ENCODE measurements around the gene DAB1.

DAB1 gene

DNA sequence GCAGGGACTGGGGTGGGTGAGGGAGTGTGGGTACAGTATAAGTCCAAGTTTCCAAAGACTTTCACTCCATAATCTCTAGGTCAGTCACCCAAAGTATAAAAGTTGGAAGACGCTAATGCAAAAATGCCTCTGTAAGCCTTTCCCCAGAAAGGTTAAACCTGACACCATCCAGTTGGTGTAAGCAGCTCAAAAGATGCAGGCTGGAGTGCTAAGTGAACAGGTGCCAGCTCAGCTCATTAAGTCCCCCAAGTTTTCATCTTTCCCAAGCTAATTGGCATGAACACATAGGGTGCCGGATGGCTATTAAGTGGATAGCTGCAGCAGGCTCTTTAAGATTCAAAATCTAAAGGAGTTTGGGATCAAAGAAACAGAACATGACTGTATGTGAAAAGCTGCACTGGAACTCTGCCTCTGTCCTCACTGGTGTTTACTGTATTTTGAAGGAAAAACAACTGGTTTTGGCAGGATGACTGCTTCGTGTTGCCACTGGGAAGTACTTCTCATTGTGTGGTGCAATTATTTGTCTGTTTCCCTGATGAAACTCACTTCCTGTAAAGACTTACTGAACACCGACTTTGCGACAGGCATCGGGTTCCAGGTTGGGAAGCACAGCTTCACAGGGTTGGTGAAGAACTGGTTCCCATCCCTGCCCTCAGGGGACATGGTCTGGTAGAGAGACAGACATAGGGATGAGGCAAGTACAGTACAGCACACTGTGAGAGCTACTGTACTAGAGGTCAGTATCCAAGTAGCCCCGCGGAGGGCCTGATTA lies 152.7 kb downstream of the DAB1 start:
- H3K4me3 ChIP-seq (ENCODE audit: low read length): no peak overlapping the region
- no peaks in the 10 kb centered on the region for H4K20me1 ChIP-seq (ENCODE audit: control insufficient read depth, insufficient read depth, low read depth, low read length)
- no peak for TF ChIP-seq EZH2phosphoT487 (IDR thresholded peaks at IDR 0.05; ENCODE audit: borderline replicate concordance, low read length)
- TF ChIP-seq, protein P1, sequence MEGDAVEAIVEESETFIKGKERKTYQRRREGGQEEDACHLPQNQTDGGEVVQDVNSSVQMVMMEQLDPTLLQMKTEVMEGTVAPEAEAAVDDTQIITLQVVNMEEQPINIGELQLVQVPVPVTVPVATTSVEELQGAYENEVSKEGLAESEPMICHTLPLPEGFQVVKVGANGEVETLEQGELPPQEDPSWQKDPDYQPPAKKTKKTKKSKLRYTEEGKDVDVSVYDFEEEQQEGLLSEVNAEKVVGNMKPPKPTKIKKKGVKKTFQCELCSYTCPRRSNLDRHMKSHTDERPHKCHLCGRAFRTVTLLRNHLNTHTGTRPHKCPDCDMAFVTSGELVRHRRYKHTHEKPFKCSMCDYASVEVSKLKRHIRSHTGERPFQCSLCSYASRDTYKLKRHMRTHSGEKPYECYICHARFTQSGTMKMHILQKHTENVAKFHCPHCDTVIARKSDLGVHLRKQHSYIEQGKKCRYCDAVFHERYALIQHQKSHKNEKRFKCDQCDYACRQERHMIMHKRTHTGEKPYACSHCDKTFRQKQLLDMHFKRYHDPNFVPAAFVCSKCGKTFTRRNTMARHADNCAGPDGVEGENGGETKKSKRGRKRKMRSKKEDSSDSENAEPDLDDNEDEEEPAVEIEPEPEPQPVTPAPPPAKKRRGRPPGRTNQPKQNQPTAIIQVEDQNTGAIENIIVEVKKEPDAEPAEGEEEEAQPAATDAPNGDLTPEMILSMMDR (IDR thresholded peaks at IDR 0.05; ENCODE audit: low read depth, low read length, poor library complexity, severe bottlenecking): no peak
- H3K9me3 ChIP-seq (ENCODE audit: control insufficient read depth, insufficient read depth, low read length): no peaks in the 10 kb centered on the region
- no peak overlapping the region for H3K27ac ChIP-seq (ENCODE audit: low read depth, low read length)
- H3K79me2 ChIP-seq (ENCODE audit: control insufficient read depth, low read length): no peaks in the 10 kb centered on the region
- H3K9me2 ChIP-seq (replicated peaks; ENCODE audit: control insufficient read depth, low read length): no peaks in the 10 kb centered on the region
- no peaks in the 10 kb centered on the region for H3K27me3 ChIP-seq (ENCODE audit: control insufficient read depth, low read length)
- no peaks in the 10 kb centered on the region for H3K36me3 ChIP-seq (ENCODE audit: control insufficient read depth, low read length)
- H3K4me1 ChIP-seq (ENCODE audit: control insufficient read depth, low read length): no peaks in the 10 kb centered on the region
- no peaks in the 10 kb centered on the region for H3F3A ChIP-seq (ENCODE audit: control insufficient read depth, insufficient read depth)
- no peak overlapping the region for H3K4me2 ChIP-seq (ENCODE audit: low read length)

DNA sequence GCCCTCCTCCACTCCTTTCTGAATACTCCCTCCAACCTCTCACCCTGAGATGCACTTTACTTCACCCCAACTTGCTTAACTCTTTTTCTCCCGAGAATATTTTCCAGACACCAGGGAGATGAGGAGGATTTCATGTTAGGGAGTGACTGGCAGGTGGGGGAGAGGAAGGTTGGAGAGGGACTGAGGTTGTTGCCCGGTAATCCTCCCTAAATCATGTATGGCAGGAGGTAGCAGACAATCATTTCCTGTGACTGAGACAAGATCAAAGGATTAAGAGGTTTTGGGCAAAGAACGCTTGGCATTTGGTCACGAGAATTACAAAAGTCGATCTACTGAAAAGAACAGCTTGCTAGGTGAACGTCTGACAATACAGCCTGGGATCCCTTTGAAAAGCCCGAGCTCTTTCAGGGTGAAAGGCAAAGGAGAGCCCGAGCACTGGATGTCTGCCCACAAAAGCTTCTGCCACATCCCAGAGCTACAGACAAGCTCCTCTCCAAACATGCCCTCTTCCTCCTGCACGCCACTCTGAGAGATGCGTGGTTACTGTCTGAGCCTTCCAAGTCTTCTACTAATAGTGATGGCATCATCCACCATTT lies 154.1 kb downstream of the DAB1 start:
- Histone ChIP-seq H3K4me3 (ENCODE audit: low read length) (no peak overlapping the region), H3K9me2 (replicated peaks; ENCODE audit: control insufficient read depth, low read length) (no peaks in the 10 kb centered on the region), H3K36me3 (ENCODE audit: control insufficient read depth, low read length) (no peaks in the 10 kb centered on the region), H4K20me1 (ENCODE audit: control insufficient read depth, insufficient read depth, low read depth, low read length) (no peaks in the 10 kb centered on the region), H3K27me3 (ENCODE audit: control insufficient read depth, low read length) (no peaks in the 10 kb centered on the region), H3K79me2 (ENCODE audit: control insufficient read depth, low read length) (no peaks in the 10 kb centered on the region), H3K27ac (ENCODE audit: low read depth, low read length) (no peak overlapping the region), H3K4me2 (ENCODE audit: low read length) (no peak overlapping the region), H3F3A (ENCODE audit: control insufficient read depth, insufficient read depth) (no peaks in the 10 kb centered on the region), H3K4me1 (ENCODE audit: control insufficient read depth, low read length) (no peaks in the 10 kb centered on the region), H3K9me3 (ENCODE audit: control insufficient read depth, insufficient read depth, low read length) (no peaks in the 10 kb centered on the region)
- no peak for TF ChIP-seq EZH2phosphoT487 (IDR thresholded peaks at IDR 0.05; ENCODE audit: borderline replicate concordance, low read length)
- TF ChIP-seq, protein P1 (IDR thresholded peaks at IDR 0.05; ENCODE audit: low read depth, low read length, poor library complexity, severe bottlenecking): no peak

DNA sequence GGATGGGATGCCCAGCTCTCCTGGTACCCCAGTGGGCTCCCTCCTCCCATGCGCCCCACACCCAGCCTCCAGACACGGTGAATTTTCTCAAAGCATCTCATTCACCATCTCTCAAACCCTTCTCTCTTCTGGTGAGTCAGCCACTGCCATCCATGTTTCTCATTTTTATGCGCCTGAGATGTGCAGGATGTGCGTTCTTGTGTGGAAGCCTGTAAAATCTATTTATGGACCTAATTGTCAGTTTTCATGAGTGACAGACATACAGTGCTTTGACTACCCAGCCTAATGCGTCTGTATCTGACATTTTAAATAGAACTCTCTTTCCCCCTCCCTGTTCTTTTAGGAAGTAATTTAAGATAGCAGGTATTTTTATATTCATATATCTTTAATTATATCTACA lies 158.8 kb downstream of the DAB1 start:
- H4K20me1 ChIP-seq (ENCODE audit: control insufficient read depth, insufficient read depth, low read depth, low read length): no peaks in the 10 kb centered on the region
- H3K4me1 ChIP-seq (ENCODE audit: control insufficient read depth, low read length): no peaks in the 10 kb centered on the region
- H3K9me2 ChIP-seq (replicated peaks; ENCODE audit: control insufficient read depth, low read length): no peaks in the 10 kb centered on the region
- no peaks in the 10 kb centered on the region for H3K79me2 ChIP-seq (ENCODE audit: control insufficient read depth, low read length)
- no peak overlapping the region for H3K4me2 ChIP-seq (ENCODE audit: low read length)
- H3K9me3 ChIP-seq (ENCODE audit: control insufficient read depth, insufficient read depth, low read length): no peaks in the 10 kb centered on the region
- no peak overlapping the region for H3K27ac ChIP-seq (ENCODE audit: low read depth, low read length)
- H3K36me3 ChIP-seq (ENCODE audit: control insufficient read depth, low read length): no peaks in the 10 kb centered on the region
- TF ChIP-seq EZH2phosphoT487 (IDR thresholded peaks at IDR 0.05; ENCODE audit: borderline replicate concordance, low read length): no peak
- TF ChIP-seq, protein P1 (IDR thresholded peaks at IDR 0.05; ENCODE audit: low read depth, low read length, poor library complexity, severe bottlenecking): no peak
- no peaks in the 10 kb centered on the region for H3F3A ChIP-seq (ENCODE audit: control insufficient read depth, insufficient read depth)
- no peaks in the 10 kb centered on the region for H3K27me3 ChIP-seq (ENCODE audit: control insufficient read depth, low read length)
- H3K4me3 ChIP-seq (ENCODE audit: low read length): no peak overlapping the region

All from DOHH2 (cell line).